H9 (cell line): ENCODE data around the gene MAGEB4. TPM values are rescaled to one million over a fixed set of nuclear protein-coding genes. Genes with fewer than 3 reads are reported as not detected.
"Not testable (repeated sequence)": the region's sequence is repeated elsewhere in the genome, so short reads cannot be mapped to it uniquely, and the experiment has no call there.

ENCODE experiments used
- DNase-seq: peaks from one replicate; pipeline ENCODE4 v3.0.0-alpha.2; 2017
- H2AFZ ChIP-seq: one replicate; pipeline ENCODE4 v1.6.1; 2013; ENCODE audit warnings: mild to moderate bottlenecking, low read length, control low read depth, moderate library complexity
- H2AK5ac ChIP-seq: 2 replicates; pipeline ENCODE4 v1.6.1; 2013; ENCODE audit warnings: low read length, control low read depth, mixed read lengths; ENCODE audit not compliant: insufficient read length
- H2BK120ac ChIP-seq: one replicate; pipeline ENCODE4 v1.6.1; 2013; ENCODE audit warnings: low read depth, mild to moderate bottlenecking, low read length, control low read depth, inconsistent platforms; ENCODE audit not compliant: poor library complexity, severe bottlenecking
- H2BK12ac ChIP-seq: 2 replicates; pipeline ENCODE4 v1.6.1; 2013; ENCODE audit warnings: low read length, control low read depth, mixed read lengths, low read depth; ENCODE audit not compliant: insufficient read length
- H2BK15ac ChIP-seq: 2 replicates; pipeline ENCODE4 v1.6.1; 2013; ENCODE audit warnings: low read depth, low read length, control low read depth
- H2BK20ac ChIP-seq: one replicate; pipeline ENCODE4 v1.6.1; 2013; ENCODE audit warnings: low read depth, mild to moderate bottlenecking, low read length, control low read depth, inconsistent platforms; ENCODE audit not compliant: poor library complexity, severe bottlenecking
- H2BK5ac ChIP-seq: 2 replicates; pipeline ENCODE4 v1.6.1; 2013; ENCODE audit warnings: low read length, control low read depth, mixed read lengths; ENCODE audit not compliant: insufficient read length
- H3K14ac ChIP-seq: 2 replicates; pipeline ENCODE4 v1.6.1; 2013; ENCODE audit warnings: low read length, control low read depth; ENCODE audit not compliant: insufficient read depth
- H3K18ac ChIP-seq: 2 replicates; pipeline ENCODE4 v1.6.1; 2013; ENCODE audit warnings: low read depth, mild to moderate bottlenecking, mixed read lengths, low read length, control low read depth; ENCODE audit not compliant: insufficient read length
- H3K23ac ChIP-seq: 2 replicates; pipeline ENCODE4 v1.6.1; 2013; ENCODE audit warnings: low read length, control low read depth, mixed read lengths, low read depth; ENCODE audit not compliant: insufficient read length
- H3K23me2 ChIP-seq: 2 replicates; pipeline ENCODE4 v1.6.1; 2013; ENCODE audit warnings: low read depth, mild to moderate bottlenecking, mixed read lengths, low read length, control low read depth; ENCODE audit not compliant: insufficient read length, poor library complexity, severe bottlenecking
- H3K27ac ChIP-seq: 2 replicates; pipeline ENCODE4 v1.5.1; 2013; ENCODE audit warnings: low read length, control low read depth, mixed read lengths, low read depth; ENCODE audit not compliant: insufficient read length
- H3K27me3 ChIP-seq: 2 replicates; pipeline ENCODE4 v1.6.1; 2013; ENCODE audit warnings: low read length, control low read depth, inconsistent platforms; ENCODE audit not compliant: insufficient read depth
- H3K4ac ChIP-seq: 2 replicates; pipeline ENCODE4 v1.6.1; 2013; ENCODE audit warnings: low read depth, mild to moderate bottlenecking, control low read depth, inconsistent platforms, low read length, moderate library complexity
- H3K4me1 ChIP-seq: 2 replicates; pipeline ENCODE4 v1.6.1; 2013; ENCODE audit warnings: low read length, control low read depth, inconsistent platforms; ENCODE audit not compliant: insufficient read depth
- H3K4me2 ChIP-seq: 2 replicates; pipeline ENCODE4 v1.6.1; 2013; ENCODE audit warnings: low read length, control low read depth, mixed read lengths; ENCODE audit not compliant: insufficient read length, insufficient read depth
- H3K56ac ChIP-seq: 2 replicates; pipeline ENCODE4 v1.6.1; 2013; ENCODE audit warnings: low read depth, mild to moderate bottlenecking, mixed read lengths, low read length, control low read depth; ENCODE audit not compliant: insufficient read length
- H3K79me1 ChIP-seq: 2 replicates; pipeline ENCODE4 v1.6.1; 2013; ENCODE audit warnings: low read depth, mild to moderate bottlenecking, moderate library complexity, low read length, control low read depth, inconsistent platforms; ENCODE audit not compliant: insufficient read depth, poor library complexity, severe bottlenecking
- H3K79me2 ChIP-seq: 2 replicates; pipeline ENCODE4 v1.6.1; 2013; ENCODE audit warnings: low read length, control low read depth, inconsistent platforms; ENCODE audit not compliant: insufficient read depth
- H3K9ac ChIP-seq: 2 replicates; pipeline ENCODE4 v1.6.1; 2013; ENCODE audit warnings: low read length, control low read depth, mixed read lengths; ENCODE audit not compliant: insufficient read length; ENCODE audit errors: extremely low read depth
- H3K9me3 ChIP-seq: one replicate; pipeline ENCODE4 v1.6.1; 2013; ENCODE audit warnings: low read depth, low read length, inconsistent platforms; ENCODE audit not compliant: control insufficient read depth
- H3T11ph ChIP-seq: one replicate; pipeline ENCODE4 v1.6.1; 2013; ENCODE audit warnings: mild to moderate bottlenecking, low read length, control low read depth, inconsistent platforms
- H4K20me1 ChIP-seq: one replicate; pipeline ENCODE4 v1.6.1; 2013; ENCODE audit not compliant: control insufficient read depth, insufficient read length, insufficient read depth
- H4K5ac ChIP-seq: 2 replicates; pipeline ENCODE4 v1.6.1; 2013; ENCODE audit warnings: low read depth, mild to moderate bottlenecking, mixed read lengths, low read length, control low read depth; ENCODE audit not compliant: insufficient read length
- H4K8ac ChIP-seq: replicated peaks from 2 replicates; pipeline ENCODE4 v1.6.1; 2013; ENCODE audit warnings: low read length, control low read depth, mixed read lengths, low read depth; ENCODE audit not compliant: insufficient read length
- H4K91ac ChIP-seq: 2 replicates; pipeline ENCODE4 v1.6.1; 2013; ENCODE audit warnings: low read depth, mild to moderate bottlenecking, moderate library complexity, mixed read lengths, low read length, control low read depth; ENCODE audit not compliant: insufficient read length
- H3K27ac Mint-ChIP-seq, 3 experiments: 2 replicates in 2 of 3; 3 replicates in 1 of 3; pipeline ENCODE4 v1.8.0; 2020 to 2021; ENCODE audit warnings: mixed read lengths in 3 of 3, mild to moderate bottlenecking in 1 of 3, moderate library complexity in 1 of 3
- H3K27me3 Mint-ChIP-seq: 2 replicates; pipeline ENCODE4 v1.8.0; 2021; ENCODE audit warnings: low read depth, mild to moderate bottlenecking, moderate library complexity, mixed read lengths
- H3K36me3 Mint-ChIP-seq, 3 experiments: 2 replicates in 2 of 3; 3 replicates in 1 of 3; pipeline ENCODE4 v1.8.0; 2020 to 2021; ENCODE audit warnings: low read depth in 3 of 3, mixed read lengths in 3 of 3; ENCODE audit not compliant: insufficient read depth in 1 of 3
- H3K4me1 Mint-ChIP-seq, 2 experiments: 2 replicates each; pipeline ENCODE4 v1.8.0; 2020; ENCODE audit warnings: mixed read lengths in 2 of 2
- H3K4me3 Mint-ChIP-seq, 2 experiments: 2 replicates in 1 of 2; 3 replicates in 1 of 2; pipeline ENCODE4 v1.8.0; 2020 to 2021; ENCODE audit warnings: mild to moderate bottlenecking in 2 of 2, mixed read lengths in 2 of 2, moderate library complexity in 1 of 2
- H3K9me3 Mint-ChIP-seq, 2 experiments: 2 replicates in 1 of 2; 3 replicates in 1 of 2; pipeline ENCODE4 v1.8.0; 2020; ENCODE audit warnings: mild to moderate bottlenecking in 2 of 2, mixed read lengths in 2 of 2, moderate library complexity in 1 of 2
- WGBS: extraction: QIAGEN DNeasy Blood & Tissue Kit; methylation state at CpG from one replicate; pipeline ENCODE4 v1.1.7; 2013; ENCODE audit warnings: missing lambda C conversion rate, low lambda C conversion rate, mixed read lengths; ENCODE audit not compliant: insufficient read length; ENCODE audit errors: extremely low coverage; 5-methylcytosine and 5-hydroxymethylcytosine counted together
- long read RNA-seq: library from polyadenylated mRNA; unstranded; transcript quantifications from one replicate; pipeline ENCODE4 v2.0.0, GENCODE V29; 2020
- total RNA-seq: library from RNA; stranded (reverse); gene quantifications from 2 replicates; pipeline ENCODE4 v1.2.1, GENCODE V29; 2021
- TF ChIP-seq, protein P1 (sequence below): fragments of 200-600 bp; sonication (generic); conservative IDR thresholded peaks from 3 replicates; pipeline ENCODE4 v1.8.0; 2021; ENCODE audit warnings: antibody characterized with exemption, mild to moderate bottlenecking

The MAGEB4 gene, protein sequence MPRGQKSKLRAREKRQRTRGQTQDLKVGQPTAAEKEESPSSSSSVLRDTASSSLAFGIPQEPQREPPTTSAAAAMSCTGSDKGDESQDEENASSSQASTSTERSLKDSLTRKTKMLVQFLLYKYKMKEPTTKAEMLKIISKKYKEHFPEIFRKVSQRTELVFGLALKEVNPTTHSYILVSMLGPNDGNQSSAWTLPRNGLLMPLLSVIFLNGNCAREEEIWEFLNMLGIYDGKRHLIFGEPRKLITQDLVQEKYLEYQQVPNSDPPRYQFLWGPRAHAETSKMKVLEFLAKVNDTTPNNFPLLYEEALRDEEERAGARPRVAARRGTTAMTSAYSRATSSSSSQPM
- 0.11 TPM in 1 of 2 replicates, not detected in the other for total RNA-seq
- long read RNA-seq, partial matches to known transcripts, result 0 of 3 reads
- long read RNA-seq, other reads (novel, unspliced or antisense), result 0 of 3 reads

DNA sequence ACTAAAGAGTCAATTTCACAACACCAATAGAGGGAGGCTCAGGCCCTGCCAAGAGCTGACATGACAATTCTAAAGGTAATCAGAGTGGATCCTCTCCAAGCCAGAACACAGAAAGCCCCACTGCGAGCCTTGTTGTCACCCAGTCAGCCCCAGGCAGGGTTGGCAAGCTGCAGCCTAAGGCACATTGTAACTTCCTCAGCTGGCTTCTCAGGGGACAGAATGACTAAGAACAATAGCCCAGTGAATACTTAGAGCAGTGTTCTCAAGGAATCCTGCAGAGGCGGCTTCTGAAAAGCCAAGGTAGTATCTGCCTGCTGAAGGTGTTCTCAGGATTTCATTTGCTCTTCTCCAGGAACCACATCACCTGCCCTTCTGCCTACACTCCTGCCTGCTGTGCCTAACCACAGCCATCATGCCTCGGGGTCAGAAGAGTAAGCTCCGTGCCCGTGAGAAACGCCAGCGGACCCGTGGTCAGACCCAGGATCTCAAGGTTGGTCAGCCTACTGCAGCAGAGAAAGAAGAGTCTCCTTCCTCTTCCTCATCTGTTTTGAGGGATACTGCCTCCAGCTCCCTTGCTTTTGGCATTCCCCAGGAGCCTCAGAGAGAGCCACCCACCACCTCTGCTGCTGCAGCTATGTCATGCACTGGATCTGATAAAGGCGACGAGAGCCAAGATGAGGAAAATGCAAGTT, at the start of gene MAGEB4:
MAGEB4 (plus strand) TSS at position 277 of the 692 bp plus-strand sequence; CDS start at position 413, 136 bp downstream.
- DNase-seq, result no peak
- H3K56ac ChIP-seq, result no peak within 1 kb of the TSS
- H3K4ac ChIP-seq, result no peak within 1 kb of the TSS
- H3K23ac ChIP-seq, result no peak within 1 kb of the TSS
- no peak within 1 kb of the TSS for H2AFZ ChIP-seq
- TF ChIP-seq, protein P1, sequence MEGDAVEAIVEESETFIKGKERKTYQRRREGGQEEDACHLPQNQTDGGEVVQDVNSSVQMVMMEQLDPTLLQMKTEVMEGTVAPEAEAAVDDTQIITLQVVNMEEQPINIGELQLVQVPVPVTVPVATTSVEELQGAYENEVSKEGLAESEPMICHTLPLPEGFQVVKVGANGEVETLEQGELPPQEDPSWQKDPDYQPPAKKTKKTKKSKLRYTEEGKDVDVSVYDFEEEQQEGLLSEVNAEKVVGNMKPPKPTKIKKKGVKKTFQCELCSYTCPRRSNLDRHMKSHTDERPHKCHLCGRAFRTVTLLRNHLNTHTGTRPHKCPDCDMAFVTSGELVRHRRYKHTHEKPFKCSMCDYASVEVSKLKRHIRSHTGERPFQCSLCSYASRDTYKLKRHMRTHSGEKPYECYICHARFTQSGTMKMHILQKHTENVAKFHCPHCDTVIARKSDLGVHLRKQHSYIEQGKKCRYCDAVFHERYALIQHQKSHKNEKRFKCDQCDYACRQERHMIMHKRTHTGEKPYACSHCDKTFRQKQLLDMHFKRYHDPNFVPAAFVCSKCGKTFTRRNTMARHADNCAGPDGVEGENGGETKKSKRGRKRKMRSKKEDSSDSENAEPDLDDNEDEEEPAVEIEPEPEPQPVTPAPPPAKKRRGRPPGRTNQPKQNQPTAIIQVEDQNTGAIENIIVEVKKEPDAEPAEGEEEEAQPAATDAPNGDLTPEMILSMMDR, result no peak
- H3K4me2 ChIP-seq, result no peak within 1 kb of the TSS
- no peak within 1 kb of the TSS for H3K4me3 Mint-ChIP-seq
- no peak within 1 kb of the TSS for H3K27ac ChIP-seq
- H3K18ac ChIP-seq, result no peak within 1 kb of the TSS
- H3K4me1 ChIP-seq, result no peaks in the 10 kb centered on the region
- no peak within 1 kb of the TSS for H2BK12ac ChIP-seq
- H2AK5ac ChIP-seq, result no peak within 1 kb of the TSS
- no peaks in the 10 kb centered on the region for H3K79me1 ChIP-seq
- no peaks in the 10 kb centered on the region for H4K20me1 ChIP-seq
- H3K14ac ChIP-seq, result no peak within 1 kb of the TSS
- H3K27me3 Mint-ChIP-seq, result peaks cover 4% of the 10 kb centered on the region; the same call in 1 of the 2 replicates
- H2BK20ac ChIP-seq, result no peak within 1 kb of the TSS
- H4K8ac ChIP-seq, result no peak within 1 kb of the TSS
- H3K9me3 Mint-ChIP-seq, result peaks cover 13 to 84% of the 10 kb centered on the region in 2 experiments; a peak in 4 of 5 replicates
- no peak within 1 kb of the TSS for H3T11ph ChIP-seq
- no peak within 1 kb of the TSS for H2BK120ac ChIP-seq
- no peak within 1 kb of the TSS for H2BK5ac ChIP-seq
- no CpG with 5 or more reads among the region's 10 CpGs for WGBS
- H4K5ac ChIP-seq, result no peak within 1 kb of the TSS
- no peak within 1 kb of the TSS for H3K9ac ChIP-seq
- H2BK15ac ChIP-seq, result no peak within 1 kb of the TSS
- H3K23me2 ChIP-seq, result no peaks in the 10 kb centered on the region
- H3K4me1 Mint-ChIP-seq, result peaks cover 15 to 31% of the 10 kb centered on the region in 2 experiments
- H3K79me2 ChIP-seq, result no peaks in the 10 kb centered on the region
- H3K36me3 Mint-ChIP-seq, result peaks cover 0 to 8% (median 4%) of the 10 kb centered on the region in 3 experiments; a peak in 4 of 7 replicates
- no peak within 1 kb of the TSS for H4K91ac ChIP-seq
- peak within 1 kb of the TSS in 1 of 3 experiments; percentile 86; a peak in 2 of 7 replicates for H3K27ac Mint-ChIP-seq
- H3K9me3 ChIP-seq, result no peaks in the 10 kb centered on the region
- no peaks in the 10 kb centered on the region for H3K27me3 ChIP-seq

DNA sequence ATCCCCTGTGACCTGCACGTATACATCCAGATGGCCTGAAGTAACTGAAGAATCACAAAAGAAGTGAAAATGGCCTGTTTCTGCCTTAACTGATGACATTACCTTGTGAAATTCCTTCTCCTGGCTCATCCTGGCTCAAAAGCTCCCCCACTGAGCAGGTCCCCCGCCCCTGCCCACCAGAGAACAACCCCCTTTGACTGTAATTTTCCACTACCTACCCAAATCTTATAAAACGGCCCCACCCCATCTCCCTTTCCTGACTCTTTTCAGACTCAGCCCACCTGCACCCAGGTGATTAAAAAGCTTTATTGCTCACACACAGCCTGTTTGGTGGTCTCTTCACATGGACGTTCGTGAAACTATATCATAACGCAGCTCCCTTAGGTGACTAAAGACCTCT, 47.9 kb upstream of the MAGEB4 start:
- H3K9me3 ChIP-seq, H4K20me1 ChIP-seq, H2BK120ac ChIP-seq, H3K27ac ChIP-seq, H2AK5ac ChIP-seq, H3K23ac ChIP-seq, H3K23me2 ChIP-seq, H3K79me2 ChIP-seq, H3K14ac ChIP-seq, H4K5ac ChIP-seq, H3K27ac Mint-ChIP-seq, H3K4me3 Mint-ChIP-seq, H3K79me1 ChIP-seq, H2BK20ac ChIP-seq, H3K56ac ChIP-seq, H3K27me3 ChIP-seq, H3K27me3 Mint-ChIP-seq, H2AFZ ChIP-seq, H3K18ac ChIP-seq, H2BK5ac ChIP-seq, H2BK12ac ChIP-seq, H4K91ac ChIP-seq, H3T11ph ChIP-seq, H2BK15ac ChIP-seq, H3K4ac ChIP-seq, H3K36me3 Mint-ChIP-seq, DNase-seq, H3K9ac ChIP-seq, H4K8ac ChIP-seq, H3K4me1 ChIP-seq, H3K4me2 ChIP-seq: not testable (repeated sequence)
- H3K4me1 Mint-ChIP-seq, result peaks cover 25 to 26% of the 10 kb centered on the region in 2 experiments
- peaks cover 0 to 58% of the 10 kb centered on the region in 2 experiments; a peak in 4 of 5 replicates for H3K9me3 Mint-ChIP-seq
- no CpG with 5 or more reads among the region's 6 CpGs for WGBS
